ENCODE measurements around the gene PSMB3. TPM values are rescaled to one million over a fixed set of nuclear protein-coding genes. Genes with fewer than 3 reads are reported as not detected.

Gene PSMB3
- total and polyA plus RNA-seq, 2 donors (not counting 1 experiment from before 2014, with no cell fraction given): 210 to 299 TPM

DNA sequence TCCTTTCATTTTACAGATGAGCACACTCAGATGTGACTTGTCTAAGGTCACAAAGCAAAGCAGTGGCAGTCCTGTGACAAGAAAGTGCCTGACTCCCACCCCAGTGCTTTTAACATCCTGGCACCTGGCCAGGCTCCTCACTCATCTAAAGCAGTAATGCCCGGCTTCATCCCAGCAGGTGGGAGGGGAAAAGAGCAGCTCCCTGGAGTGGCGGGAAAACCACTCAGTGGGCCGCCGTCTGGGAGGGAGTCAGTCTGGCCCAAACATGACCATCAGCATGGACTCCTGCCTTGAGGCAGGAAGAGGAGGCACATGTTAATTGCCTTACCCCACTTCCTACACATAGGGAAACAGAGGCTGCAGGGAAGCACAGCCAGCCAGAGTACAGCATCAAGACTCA, 7.0 kb upstream of the PSMB3 start:
- H3K9me3 ChIP-seq (ENCODE audit: control insufficient read depth, insufficient read depth, low read depth, low read length): no peaks in the 10 kb centered on the region
- peaks cover 64% of the 10 kb centered on the region for H3K79me2 ChIP-seq (ENCODE audit: control insufficient read depth, insufficient read depth, low read length)
- no peak overlapping the region for H2AFZ ChIP-seq (ENCODE audit: low read length)
- H3K4me1 ChIP-seq (ENCODE audit: control insufficient read depth, extremely low read depth, insufficient read depth, low read length): peaks cover 22% of the 10 kb centered on the region
- H3K9ac ChIP-seq (ENCODE audit: insufficient read depth, low read length): no peak overlapping the region
- no peak for TF ChIP-seq EZH2 (IDR thresholded peaks at IDR 0.05; ENCODE audit: low read length, missing control alignments)
- TF ChIP-seq, protein P1, sequence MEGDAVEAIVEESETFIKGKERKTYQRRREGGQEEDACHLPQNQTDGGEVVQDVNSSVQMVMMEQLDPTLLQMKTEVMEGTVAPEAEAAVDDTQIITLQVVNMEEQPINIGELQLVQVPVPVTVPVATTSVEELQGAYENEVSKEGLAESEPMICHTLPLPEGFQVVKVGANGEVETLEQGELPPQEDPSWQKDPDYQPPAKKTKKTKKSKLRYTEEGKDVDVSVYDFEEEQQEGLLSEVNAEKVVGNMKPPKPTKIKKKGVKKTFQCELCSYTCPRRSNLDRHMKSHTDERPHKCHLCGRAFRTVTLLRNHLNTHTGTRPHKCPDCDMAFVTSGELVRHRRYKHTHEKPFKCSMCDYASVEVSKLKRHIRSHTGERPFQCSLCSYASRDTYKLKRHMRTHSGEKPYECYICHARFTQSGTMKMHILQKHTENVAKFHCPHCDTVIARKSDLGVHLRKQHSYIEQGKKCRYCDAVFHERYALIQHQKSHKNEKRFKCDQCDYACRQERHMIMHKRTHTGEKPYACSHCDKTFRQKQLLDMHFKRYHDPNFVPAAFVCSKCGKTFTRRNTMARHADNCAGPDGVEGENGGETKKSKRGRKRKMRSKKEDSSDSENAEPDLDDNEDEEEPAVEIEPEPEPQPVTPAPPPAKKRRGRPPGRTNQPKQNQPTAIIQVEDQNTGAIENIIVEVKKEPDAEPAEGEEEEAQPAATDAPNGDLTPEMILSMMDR (conservative IDR thresholded peaks at IDR 0.05 in 1 of 2, IDR thresholded peaks at IDR 0.05 in 1 of 2; ENCODE audit: low read depth in 1 of 2, low read length in 2 of 2): no peak
- peak overlapping the region; percentile 91 for H3K4me2 ChIP-seq (ENCODE audit: extremely low read depth, insufficient read depth, low read length)
- no peak overlapping the region for H3K27ac ChIP-seq (ENCODE audit: insufficient read depth, low read length)
- H3K27me3 ChIP-seq (ENCODE audit: control insufficient read depth, insufficient read depth, low read length): no peaks in the 10 kb centered on the region
- H4K20me1 ChIP-seq (ENCODE audit: control insufficient read depth, extremely low read depth, insufficient read depth, low read length): no peaks in the 10 kb centered on the region
- peak overlapping the region in 1 of 4 experiments; percentile 71 for H3K4me3 ChIP-seq (replicated peaks in 1 of 4; ENCODE audit: control extremely low read depth in 1 of 4, insufficient read depth in 1 of 4, low read depth in 3 of 4, low read length in 4 of 4)
- peaks cover 2% of the 10 kb centered on the region for H3K36me3 ChIP-seq (ENCODE audit: control insufficient read depth, insufficient read depth, low read length)
- DNase-seq (ENCODE audit: low read depth in 2 of 2): no peak

DNA sequence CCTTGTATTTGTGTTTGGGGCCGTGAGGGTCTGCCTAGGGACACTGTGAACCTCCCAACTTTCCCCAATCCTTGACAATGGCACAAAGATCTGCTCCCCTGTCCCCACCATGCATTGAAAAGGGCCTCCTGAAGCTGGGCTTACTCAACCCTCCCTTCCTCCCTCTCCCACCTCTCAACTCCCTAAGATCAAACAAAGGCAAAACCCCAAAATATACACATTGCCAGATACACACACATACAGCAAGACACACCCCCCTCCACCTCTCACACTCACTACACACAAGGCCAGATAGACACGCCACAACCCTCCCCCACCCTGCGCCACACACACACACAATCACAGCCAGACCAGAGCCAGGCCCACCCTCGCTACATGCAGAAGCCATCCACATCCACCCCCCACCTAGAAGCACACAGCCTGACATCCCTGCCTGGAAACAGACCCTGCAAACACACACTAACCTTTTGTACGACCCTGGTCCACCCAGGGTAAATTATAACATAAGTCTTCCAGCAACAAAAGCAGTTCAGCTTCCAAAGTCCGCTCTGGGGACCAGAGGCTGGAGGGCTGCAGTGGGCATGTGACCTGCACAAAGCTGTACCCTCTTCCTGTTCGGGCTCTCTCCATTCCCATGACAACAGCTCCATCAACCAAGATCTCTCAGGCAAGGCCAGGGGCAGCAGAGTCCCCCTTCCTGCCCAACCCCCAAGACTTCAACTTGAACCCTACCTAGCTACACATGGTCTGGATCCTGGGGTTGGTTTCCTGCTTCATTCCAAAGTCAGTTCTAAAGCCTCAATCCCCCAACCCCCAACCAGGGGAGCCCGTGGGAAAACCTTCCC, 6.3 kb upstream of the PSMB3 start:
- Histone ChIP-seq H3K9me3 (ENCODE audit: control insufficient read depth, insufficient read depth, low read depth, low read length) (no peaks in the 10 kb centered on the region), H3K36me3 (ENCODE audit: control insufficient read depth, insufficient read depth, low read length) (peaks cover 2% of the 10 kb centered on the region), H3K79me2 (ENCODE audit: control insufficient read depth, insufficient read depth, low read length) (peaks cover 60% of the 10 kb centered on the region), H3K4me2 (ENCODE audit: extremely low read depth, insufficient read depth, low read length) (peak overlapping the region; percentile 91), H4K20me1 (ENCODE audit: control insufficient read depth, extremely low read depth, insufficient read depth, low read length) (no peaks in the 10 kb centered on the region), H3K27ac (ENCODE audit: insufficient read depth, low read length) (no peak overlapping the region), H3K4me3 (replicated peaks in 1 of 4; ENCODE audit: control extremely low read depth in 1 of 4, insufficient read depth in 1 of 4, low read depth in 3 of 4, low read length in 4 of 4) (peak overlapping the region; percentile 71 to 89 (median 78)), H3K9ac (ENCODE audit: insufficient read depth, low read length) (peak overlapping the region; percentile 18), H3K4me1 (ENCODE audit: control insufficient read depth, extremely low read depth, insufficient read depth, low read length) (peaks cover 22% of the 10 kb centered on the region), H2AFZ (ENCODE audit: low read length) (no peak overlapping the region), H3K27me3 (ENCODE audit: control insufficient read depth, insufficient read depth, low read length) (no peaks in the 10 kb centered on the region)
- no peak for DNase-seq (ENCODE audit: low read depth in 2 of 2)
- TF ChIP-seq EZH2 (IDR thresholded peaks at IDR 0.05; ENCODE audit: low read length, missing control alignments): no peak
- TF ChIP-seq, protein P1 (conservative IDR thresholded peaks at IDR 0.05 in 1 of 2, IDR thresholded peaks at IDR 0.05 in 1 of 2; ENCODE audit: low read depth in 1 of 2, low read length in 2 of 2): no peak

DNA sequence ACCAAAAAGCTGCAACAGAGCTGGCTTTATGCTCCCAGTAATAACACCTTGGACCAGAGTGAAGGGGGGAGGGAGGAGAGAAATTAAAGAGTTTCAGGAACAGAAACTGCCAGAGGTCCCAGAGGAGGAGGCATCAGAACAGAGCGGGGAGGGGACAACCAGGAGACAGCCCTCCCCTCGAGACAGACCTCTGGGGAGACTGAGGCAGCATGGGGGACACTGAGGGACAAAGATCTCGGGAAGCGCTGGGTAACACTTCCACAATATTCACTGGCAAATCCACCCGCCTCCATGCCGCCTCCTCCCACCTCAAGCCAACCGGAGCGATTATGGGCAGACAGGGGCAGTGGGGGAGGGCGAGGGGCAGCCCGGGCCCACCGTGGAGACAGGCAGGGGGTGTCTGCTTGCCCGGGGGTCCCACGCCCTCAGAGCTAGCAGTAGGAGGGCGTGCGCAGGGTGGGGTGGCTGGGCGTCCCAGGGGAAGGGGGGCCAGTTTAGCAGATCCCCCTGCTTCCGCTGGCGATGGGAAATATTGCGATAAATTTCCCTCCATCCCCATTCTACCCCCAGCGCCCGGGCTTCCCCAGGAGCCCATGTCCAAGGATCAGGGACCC, 5.6 kb upstream of the PSMB3 start:
- H2AFZ ChIP-seq (ENCODE audit: low read length): no peak overlapping the region
- H4K20me1 ChIP-seq (ENCODE audit: control insufficient read depth, extremely low read depth, insufficient read depth, low read length): no peaks in the 10 kb centered on the region
- H3K27ac ChIP-seq (ENCODE audit: insufficient read depth, low read length): peak overlapping the region; percentile 24

More for the DNA sequence above, 5.6 kb upstream of the PSMB3 start:
- Histone ChIP-seq H3K9me3 (ENCODE audit: control insufficient read depth, insufficient read depth, low read depth, low read length) (no peaks in the 10 kb centered on the region), H3K36me3 (ENCODE audit: control insufficient read depth, insufficient read depth, low read length) (peaks cover 2% of the 10 kb centered on the region), H3K4me3 (replicated peaks in 1 of 4; ENCODE audit: control extremely low read depth in 1 of 4, insufficient read depth in 1 of 4, low read depth in 3 of 4, low read length in 4 of 4) (peak overlapping the region; percentile 71 to 89 (median 78)), H3K9ac (ENCODE audit: insufficient read depth, low read length) (peak overlapping the region; percentile 83), H3K79me2 (ENCODE audit: control insufficient read depth, insufficient read depth, low read length) (peaks cover 53% of the 10 kb centered on the region), H3K27me3 (ENCODE audit: control insufficient read depth, insufficient read depth, low read length) (no peaks in the 10 kb centered on the region), H3K4me1 (ENCODE audit: control insufficient read depth, extremely low read depth, insufficient read depth, low read length) (peaks cover 19% of the 10 kb centered on the region), H3K4me2 (ENCODE audit: extremely low read depth, insufficient read depth, low read length) (peak overlapping the region; percentile 91)
- TF ChIP-seq, protein P1 (conservative IDR thresholded peaks at IDR 0.05 in 1 of 2, IDR thresholded peaks at IDR 0.05 in 1 of 2; ENCODE audit: low read depth in 1 of 2, low read length in 2 of 2): no peak
- TF ChIP-seq EZH2 (IDR thresholded peaks at IDR 0.05; ENCODE audit: low read length, missing control alignments): no peak
- no peak for DNase-seq (ENCODE audit: low read depth in 2 of 2)

Data from fibroblast of lung (primary cell).